ENCODE data around the gene UTF1. TPM values are rescaled to one million over a fixed set of nuclear protein-coding genes. Genes with fewer than 3 reads are reported as not detected.

Gene UTF1
- total and polyA plus RNA-seq, 9 of the 15 experiments (the other 6 are each of a cell fraction or from before 2014, with no cell fraction given): 0.35 to 0.46 TPM; not detected in 7

- TF ChIP-seq RBFOX2 (IDR thresholded peaks at IDR 0.05; ENCODE audit: low read depth, low read length): peak; percentile 38
- TF ChIP-seq, protein P1, sequence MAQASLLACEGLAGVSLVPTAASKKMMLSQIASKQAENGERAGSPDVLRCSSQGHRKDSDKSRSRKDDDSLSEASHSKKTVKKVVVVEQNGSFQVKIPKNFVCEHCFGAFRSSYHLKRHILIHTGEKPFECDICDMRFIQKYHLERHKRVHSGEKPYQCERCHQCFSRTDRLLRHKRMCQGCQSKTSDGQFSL (CRISPR knock-in tag; IDR thresholded peaks at IDR 0.05): no peak
- TF ChIP-seq, protein P1 (tag; IDR thresholded peaks at IDR 0.05): no peak
- TF ChIP-seq PKNOX1 (IDR thresholded peaks at IDR 0.05): no peak
- TF ChIP-seq CTCF (IDR thresholded peaks at IDR 0.05 in 2 of 3, conservative IDR thresholded peaks at IDR 0.05 in 1 of 3; ENCODE audit: insufficient read depth in 2 of 3, low read depth in 1 of 3, low read length in 3 of 3): 0 out of 6 replicates have a peak, but pooled peaks of 1 of the 3 experiments have one; percentile 11
- no peak for TF ChIP-seq MAFG (tag; conservative IDR thresholded peaks at IDR 0.05)
- TF ChIP-seq ZFPM2 (CRISPR knock-in tag; IDR thresholded peaks at IDR 0.05): no peak
- TF ChIP-seq ATF1 (CRISPR knock-in tag; IDR thresholded peaks at IDR 0.05): no peak
- no peak for TF ChIP-seq ATF1 (tag; IDR thresholded peaks at IDR 0.05)
- peak; percentile 15; the same call in 1 of the 2 replicates for TF ChIP-seq POLR2G (IDR thresholded peaks at IDR 0.05; ENCODE audit: low read depth, low read length)
- no peak for TF ChIP-seq ZNF76 (CRISPR knock-in tag; IDR thresholded peaks at IDR 0.05; ENCODE audit: borderline replicate concordance)
- TF ChIP-seq NRF1 (conservative IDR thresholded peaks at IDR 0.05 in 1 of 2, IDR thresholded peaks at IDR 0.05 in 1 of 2): peak in 1 of 2 experiments; percentile 52; a peak in 2 of 4 replicates
- no peak for TF ChIP-seq ZZZ3 (IDR thresholded peaks at IDR 0.05)
- TF ChIP-seq ZNF146 (CRISPR knock-in tag; IDR thresholded peaks at IDR 0.05; ENCODE audit: unreplicated experiment): no peak
- TF ChIP-seq KAT7 (CRISPR knock-in tag; IDR thresholded peaks at IDR 0.05; ENCODE audit: borderline replicate concordance): no peak
- TF ChIP-seq NONO (IDR thresholded peaks at IDR 0.05; ENCODE audit: low read depth in 2 of 2, low read length in 1 of 2): 0 out of 4 replicates have a peak, but pooled peaks of 1 of the 2 experiments have one; percentile 22
- no peak for TF ChIP-seq GABPB1 (CRISPR knock-in tag; IDR thresholded peaks at IDR 0.05)
- TF ChIP-seq CTBP1 (IDR thresholded peaks at IDR 0.05; ENCODE audit: borderline replicate concordance): peak; percentile 34; the same call in 1 of the 2 replicates
- TF ChIP-seq ZNF592 (IDR thresholded peaks at IDR 0.05): peak; percentile 37; the same call in 1 of the 2 replicates
These were observed 574 bp downstream of the UTF1 start (continued) for GRCh38 chr10:133230387-133231195.

Data from K562 (cell line).